ENCODE measurements around the gene OSTN.

The OSTN gene

DNA sequence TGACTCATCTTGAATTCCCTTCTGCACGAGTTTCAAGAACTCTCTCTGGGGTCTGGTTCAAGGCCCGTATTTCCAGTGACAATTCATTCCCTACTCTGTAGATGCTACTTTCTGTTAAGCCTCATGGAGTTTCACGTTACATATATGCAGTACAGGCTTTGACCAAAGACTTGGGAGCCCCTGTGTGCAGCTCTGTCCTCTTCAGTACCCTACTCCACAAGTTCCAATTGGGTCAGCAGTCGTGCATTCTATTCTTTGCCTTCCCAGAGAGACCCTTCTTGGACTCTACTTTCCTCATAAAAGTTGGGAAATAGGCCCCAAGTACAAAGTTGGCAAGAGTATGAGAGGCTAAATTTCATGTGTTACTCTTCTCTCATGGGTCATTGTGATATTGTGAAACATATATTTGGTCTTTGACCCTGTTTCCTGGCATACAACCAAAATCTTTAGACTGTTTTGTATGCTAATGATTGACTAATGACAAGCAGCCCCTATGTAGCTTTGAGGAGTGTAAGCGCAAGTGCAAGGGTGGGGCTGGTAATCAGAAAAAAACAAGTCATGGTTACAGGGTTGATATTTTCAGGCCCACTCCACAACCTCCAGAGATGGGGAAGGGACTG, 115.2 kb downstream of the OSTN start:
- DNase-seq: no peak
